GM12891 (cell line): Measurements from ENCODE around the gene CYP17A1.

ENCODE experiments used
- PAX5 ChIP-seq: IDR thresholded peaks from 2 replicates; pipeline ENCODE4 v1.6.1; 2011; ENCODE audit warnings: low read length, moderate library complexity, mild to moderate bottlenecking; ENCODE audit not compliant: insufficient read depth, severe bottlenecking
- POLR2A ChIP-seq: IDR thresholded peaks from 2 replicates; pipeline ENCODE4 v1.6.1; 2011; ENCODE audit warnings: low read depth, low read length, control low read depth
- POLR2AphosphoS5 ChIP-seq: IDR thresholded peaks from 2 replicates; pipeline ENCODE4 v1.6.1; 2011; ENCODE audit warnings: low read depth, low read length, control low read depth
- POU2F2 ChIP-seq: IDR thresholded peaks from 2 replicates; pipeline ENCODE4 v1.6.1; 2011; ENCODE audit warnings: low read depth, mild to moderate bottlenecking, control low read depth, low read length, moderate library complexity
- TAF1 ChIP-seq: IDR thresholded peaks from 2 replicates; pipeline ENCODE4 v1.6.1; 2011; ENCODE audit warnings: low read depth, low read length, control low read depth

- TF ChIP-seq POLR2A (no peak), POLR2AphosphoS5 (no peak), TAF1 (no peak), PAX5 (no peak), POU2F2 (no peak)
Observed at GRCh38 chr10:102815790-102816549, 21.2 kb downstream of the CYP17A1 start.
